Stimulated activated naive CD8-positive, alpha-beta T cell treated with anti-CD3 and anti-CD28 coated beads, Interleukin-15, amount 100 ng/mL, for 72 hours (primary cell): ENCODE measurements around the gene COL9A2.

Experiments
- ATAC-seq: fragments of 150-1000 bp; cut with Tn5 transposase; 2 replicates; pipeline ENCODE4 v1.10.0; 2021; ENCODE audit warnings: mild to moderate bottlenecking, moderate library complexity
- DNase-seq, 2 donors: peaks; one replicate each; pipeline ENCODE4 v3.0.0; 2021 to 2022
- H3K27ac Mint-ChIP-seq, 2 donors: one replicate each; pipeline ENCODE4 v1.8.0; 2022; ENCODE audit warnings: mild to moderate bottlenecking in 2 of 2, mixed read lengths in 2 of 2, moderate library complexity in 2 of 2
- H3K27me3 Mint-ChIP-seq: one replicate; pipeline ENCODE4 v1.8.0; 2022; ENCODE audit warnings: mixed read lengths
- H3K4me1 Mint-ChIP-seq: one replicate; pipeline ENCODE4 v1.8.0; 2022; ENCODE audit warnings: mild to moderate bottlenecking, mixed read lengths
- H3K4me3 Mint-ChIP-seq, 2 donors: one replicate each; pipeline ENCODE4 v1.8.0; 2022; ENCODE audit warnings: mild to moderate bottlenecking in 2 of 2, mixed read lengths in 2 of 2, moderate library complexity in 1 of 2
- H3K9me3 Mint-ChIP-seq, 2 donors: one replicate each; pipeline ENCODE4 v1.8.0; 2022; ENCODE audit warnings: mixed read lengths in 2 of 2

COL9A2 gene

DNA sequence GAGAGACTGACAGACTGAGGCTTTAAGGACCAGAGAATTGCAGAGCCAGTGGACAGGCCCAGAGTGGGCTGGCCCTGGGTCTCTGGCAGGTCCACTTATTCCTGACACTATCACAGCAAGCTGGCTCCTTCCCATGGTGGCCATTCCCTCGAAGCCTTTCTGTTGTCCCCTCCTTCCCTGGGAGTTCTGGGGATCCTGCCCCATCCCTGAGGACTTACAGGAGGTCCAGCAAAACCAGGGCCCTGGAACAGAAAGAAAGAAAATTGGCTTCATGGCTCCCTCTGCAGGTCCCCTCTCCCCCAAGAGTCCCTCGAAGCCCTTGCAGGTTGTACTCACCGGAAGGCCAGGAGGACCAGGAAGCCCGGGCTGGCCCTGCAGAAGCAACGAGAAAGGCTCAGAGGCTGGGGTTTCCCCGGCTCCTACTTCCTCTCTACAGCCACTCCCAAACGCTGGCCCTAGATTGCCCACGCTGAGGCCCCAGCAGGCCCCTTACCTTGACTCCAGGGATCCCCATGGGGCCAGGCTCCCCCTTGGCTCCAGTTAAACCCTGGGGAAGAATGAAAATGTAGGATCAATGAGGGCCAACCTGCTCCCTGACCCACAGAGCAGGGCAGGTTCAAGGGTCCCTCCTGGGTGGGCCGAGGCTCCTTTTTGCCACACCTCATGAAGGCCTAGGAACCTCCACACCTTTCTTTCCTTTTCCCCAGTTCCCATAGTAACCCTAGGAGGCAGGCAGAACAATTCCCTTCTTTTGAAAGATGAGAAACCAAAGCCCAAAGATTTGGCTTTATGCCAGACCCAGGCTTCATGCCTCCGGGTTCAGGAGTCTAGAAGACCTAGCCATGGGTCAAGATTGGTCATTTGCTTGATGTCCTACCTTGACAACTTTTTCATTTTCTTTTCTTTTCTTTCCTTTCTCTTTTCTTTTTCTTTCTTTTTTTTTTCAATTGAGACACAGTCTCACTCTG, 4.6 kb downstream of the COL9A2 start:
- Mint-ChIP-seq H3K4me3 (peak overlapping the region; percentile 51 to 62), H3K9me3 (no peaks in the 10 kb centered on the region), H3K27ac (peak overlapping the region; percentile 37 to 85), H3K4me1 (peaks cover 48% of the 10 kb centered on the region), H3K27me3 (peaks cover 15% of the 10 kb centered on the region)
- DNase-seq = peak; percentile 12 to 32
- no peak for ATAC-seq

- no peak for DNase-seq
- no peak for ATAC-seq
- H3K4me3 Mint-ChIP-seq = peak overlapping the region in 1 of 2 donors; percentile 32
- peak overlapping the region in 1 of 2 donors; percentile 64 for H3K27ac Mint-ChIP-seq
- H3K27me3 Mint-ChIP-seq = peaks cover 7% of the 10 kb centered on the region
- peaks cover 40% of the 10 kb centered on the region for H3K4me1 Mint-ChIP-seq
- H3K9me3 Mint-ChIP-seq = no peaks in the 10 kb centered on the region
Measured at GRCh38 chr1:40311692-40312091, 5.4 kb downstream of the COL9A2 start.

- H3K4me3 Mint-ChIP-seq = no peak overlapping the region
- H3K27me3 Mint-ChIP-seq = peaks cover 7% of the 10 kb centered on the region
- ATAC-seq = no peak
- DNase-seq = no peak
- peak overlapping the region in 1 of 2 donors; percentile 17 for H3K27ac Mint-ChIP-seq
- peaks cover 38% of the 10 kb centered on the region for H3K4me1 Mint-ChIP-seq
- H3K9me3 Mint-ChIP-seq = no peaks in the 10 kb centered on the region
Measured at GRCh38 chr1:40310983-40311642, 6.0 kb downstream of the COL9A2 start.

DNA sequence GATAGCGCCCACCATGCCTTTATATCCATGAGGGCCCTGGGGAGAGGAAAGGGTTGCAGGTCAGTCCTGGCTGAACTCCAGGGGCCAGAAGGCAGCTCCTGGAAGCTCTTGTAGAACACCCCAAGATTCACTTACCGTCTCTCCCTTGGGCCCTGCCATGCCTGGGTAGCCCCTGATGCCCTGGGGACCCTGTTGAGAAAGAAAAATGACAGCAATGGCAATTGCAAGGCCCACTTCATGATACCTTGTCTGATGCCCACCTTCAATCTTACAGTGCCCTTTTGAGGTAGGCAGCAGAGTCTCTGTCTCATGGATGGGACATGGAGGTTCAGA, 7.0 kb downstream of the COL9A2 start:
- no peaks in the 10 kb centered on the region for H3K9me3 Mint-ChIP-seq
- H3K27ac Mint-ChIP-seq = no peak overlapping the region
- no peak for ATAC-seq

DNA sequence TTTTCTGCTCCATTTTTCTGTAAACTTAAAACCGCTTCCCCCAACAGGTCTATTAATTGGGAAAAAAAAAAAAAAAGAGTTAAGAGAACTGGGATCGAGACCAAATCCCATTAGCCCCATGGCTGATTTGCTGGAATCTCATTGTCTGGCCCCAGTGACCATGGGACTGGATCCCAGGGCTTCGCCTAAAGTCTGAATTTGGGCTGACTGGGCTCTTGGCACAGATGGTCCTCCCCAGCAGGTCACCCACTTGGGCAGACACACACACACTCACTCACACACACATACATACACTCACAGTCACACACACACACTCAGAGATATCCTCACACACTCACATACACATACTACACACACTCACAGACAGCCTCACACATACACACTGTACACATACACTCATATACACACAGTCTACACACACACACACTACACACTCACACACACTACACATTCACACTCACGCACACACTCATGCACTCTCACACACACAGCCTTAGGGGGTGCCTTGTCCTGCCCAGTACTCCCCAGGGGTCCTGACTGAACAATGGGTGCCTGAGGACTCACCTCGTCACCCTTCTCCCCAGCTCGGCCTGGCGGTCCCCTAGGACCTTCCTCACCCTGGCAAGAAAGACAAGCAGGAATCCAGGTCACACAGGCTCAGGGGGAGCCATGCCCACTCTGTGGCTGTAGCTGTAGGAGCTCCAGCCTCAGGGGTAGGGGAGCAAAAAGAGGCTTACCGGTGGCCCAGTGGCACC, 7.5 kb downstream of the COL9A2 start:
- ATAC-seq = no peak
- Mint-ChIP-seq H3K9me3 (no peaks in the 10 kb centered on the region), H3K4me3 (no peak overlapping the region), H3K27ac (no peak overlapping the region), H3K27me3 (peaks cover 4% of the 10 kb centered on the region), H3K4me1 (peaks cover 23% of the 10 kb centered on the region)
- no peak for DNase-seq

More for the DNA sequence above, 7.0 kb downstream of the COL9A2 start:
- H3K4me1 Mint-ChIP-seq = peaks cover 28% of the 10 kb centered on the region
- no peak overlapping the region for H3K4me3 Mint-ChIP-seq
- no peak for DNase-seq
- peaks cover 7% of the 10 kb centered on the region for H3K27me3 Mint-ChIP-seq

GRCh38 chr1:40308036-40308727, 8.9 kb downstream of the COL9A2 start:
- H3K4me1 Mint-ChIP-seq = peaks cover 10% of the 10 kb centered on the region
- no peaks in the 10 kb centered on the region for H3K27me3 Mint-ChIP-seq
- H3K4me3 Mint-ChIP-seq = no peak overlapping the region
- DNase-seq (no peak), ATAC-seq (no peak)
- H3K27ac Mint-ChIP-seq = no peak overlapping the region
- no peaks in the 10 kb centered on the region for H3K9me3 Mint-ChIP-seq

- no peak for DNase-seq
- no peak for ATAC-seq
- no peak overlapping the region for H3K4me3 Mint-ChIP-seq
Measured at GRCh38 chr1:40307186-40307585, 9.9 kb downstream of the COL9A2 start.

GRCh38 chr1:40306296-40306695, 10.8 kb downstream of the COL9A2 start:
- no peak overlapping the region for H3K27ac Mint-ChIP-seq
- H3K27me3 Mint-ChIP-seq = no peaks in the 10 kb centered on the region
- DNase-seq = no peak
- no peaks in the 10 kb centered on the region for H3K9me3 Mint-ChIP-seq
- H3K4me3 Mint-ChIP-seq = no peak overlapping the region
- no peak for ATAC-seq
- H3K4me1 Mint-ChIP-seq = no peaks in the 10 kb centered on the region

More at GRCh38 chr1:40307186-40307585, 9.9 kb downstream of the COL9A2 start:
- Mint-ChIP-seq H3K27ac (peak overlapping the region in 1 of 2 donors; percentile 3), H3K4me1 (peaks cover under 1% of the 10 kb centered on the region), H3K9me3 (no peaks in the 10 kb centered on the region), H3K27me3 (no peaks in the 10 kb centered on the region)

- ATAC-seq (no peak), DNase-seq (no peak)
- Mint-ChIP-seq H3K27ac (no peak overlapping the region), H3K4me1 (no peaks in the 10 kb centered on the region), H3K27me3 (no peaks in the 10 kb centered on the region), H3K4me3 (no peak overlapping the region), H3K9me3 (no peaks in the 10 kb centered on the region)
Measured at GRCh38 chr1:40305871-40306270, 11.2 kb downstream of the COL9A2 start.

- no peak overlapping the region for H3K4me3 Mint-ChIP-seq
- H3K9me3 Mint-ChIP-seq = no peaks in the 10 kb centered on the region
- DNase-seq = no peak
- no peaks in the 10 kb centered on the region for H3K4me1 Mint-ChIP-seq
- no peak overlapping the region for H3K27ac Mint-ChIP-seq
- no peaks in the 10 kb centered on the region for H3K27me3 Mint-ChIP-seq
- no peak for ATAC-seq
Measured at GRCh38 chr1:40305451-40305850, 11.6 kb downstream of the COL9A2 start.

GRCh38 chr1:40303790-40304189, 13.3 kb downstream of the COL9A2 start:
- Mint-ChIP-seq H3K27ac (no peak overlapping the region), H3K4me1 (no peaks in the 10 kb centered on the region), H3K9me3 (no peaks in the 10 kb centered on the region), H3K27me3 (no peaks in the 10 kb centered on the region), H3K4me3 (no peak overlapping the region)
- ATAC-seq (peak; percentile 44), DNase-seq (no peak)

GRCh38 chr1:40303051-40303771, 13.9 kb downstream of the COL9A2 start:
- DNase-seq (no peak), ATAC-seq (peak; percentile 52)
- Mint-ChIP-seq H3K9me3 (no peaks in the 10 kb centered on the region), H3K4me3 (no peak overlapping the region), H3K27me3 (no peaks in the 10 kb centered on the region), H3K4me1 (no peaks in the 10 kb centered on the region), H3K27ac (no peak overlapping the region)

DNA sequence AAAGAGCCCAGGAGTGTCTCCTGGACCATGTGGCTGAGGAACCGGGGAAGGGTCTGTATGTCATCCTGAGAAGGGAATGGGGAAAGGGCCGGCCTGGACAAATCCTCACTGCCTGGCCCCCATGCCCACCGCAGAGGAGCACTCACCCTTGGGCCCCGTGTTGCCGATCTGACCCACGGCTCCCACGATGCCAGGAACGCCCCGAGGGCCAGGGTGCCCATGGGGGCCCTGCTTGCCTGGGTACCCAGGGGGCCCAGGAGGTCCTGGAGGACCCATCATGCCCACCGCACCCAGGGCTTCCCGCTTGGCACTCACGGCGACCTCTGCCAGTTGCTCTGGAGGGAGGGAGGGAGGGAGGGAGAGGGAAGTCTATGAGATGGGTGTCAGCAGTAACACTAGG, 14.6 kb downstream of the COL9A2 start:
- no peak for ATAC-seq
- DNase-seq = no peak
- no peaks in the 10 kb centered on the region for H3K27me3 Mint-ChIP-seq
- no peaks in the 10 kb centered on the region for H3K4me1 Mint-ChIP-seq
- no peaks in the 10 kb centered on the region for H3K9me3 Mint-ChIP-seq
- peak overlapping the region in 1 of 2 donors; percentile 75 for H3K27ac Mint-ChIP-seq
- no peak overlapping the region for H3K4me3 Mint-ChIP-seq

DNA sequence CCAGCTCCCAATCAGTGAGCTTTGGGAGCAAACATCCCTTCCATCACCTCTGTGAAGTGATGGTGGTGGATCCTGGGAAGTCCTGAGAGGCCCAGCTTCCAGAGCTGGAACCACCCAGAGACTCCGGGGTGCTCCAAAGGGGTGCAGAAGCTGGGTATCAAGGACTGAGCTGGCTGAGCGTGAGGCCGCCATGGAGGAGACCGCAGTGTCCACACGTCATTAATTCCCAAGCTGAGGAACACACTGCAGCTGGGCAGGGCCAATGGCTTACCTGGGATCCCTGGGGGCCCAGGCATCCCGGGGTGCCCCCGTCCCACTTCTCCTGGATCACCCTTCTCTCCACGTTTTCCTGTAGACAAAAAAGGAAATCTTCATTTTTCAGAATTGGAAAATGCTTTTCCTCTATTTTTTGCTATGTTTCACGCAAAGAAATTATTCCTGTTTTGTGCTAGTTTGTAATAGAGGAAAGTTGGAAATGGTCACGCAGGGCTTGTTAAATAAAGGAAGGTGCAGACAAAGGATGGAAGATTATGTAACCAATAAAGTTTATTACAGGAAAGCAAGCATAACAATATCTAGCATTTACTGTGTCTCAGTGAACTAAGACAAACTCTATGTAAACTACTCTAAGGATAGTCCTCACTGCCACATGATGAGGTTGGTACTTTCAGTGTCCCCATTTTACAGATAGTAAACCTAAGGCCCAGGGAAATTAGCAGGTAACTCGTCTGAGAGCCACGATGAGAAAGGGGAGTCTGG, 15.4 kb downstream of the COL9A2 start:
- H3K27ac Mint-ChIP-seq = peak overlapping the region in 1 of 2 donors; percentile 75
- ATAC-seq (no peak), DNase-seq (no peak)
- H3K9me3 Mint-ChIP-seq = no peaks in the 10 kb centered on the region
- H3K4me1 Mint-ChIP-seq = no peaks in the 10 kb centered on the region
- H3K4me3 Mint-ChIP-seq = no peak overlapping the region
- no peaks in the 10 kb centered on the region for H3K27me3 Mint-ChIP-seq
